ENCODE results near the gene KRTAP4-11.
"Not testable (repeated sequence)": the region's sequence is repeated elsewhere in the genome, so short reads cannot be mapped to it uniquely, and the experiment has no call there.

KRTAP4-11 gene

DNA sequence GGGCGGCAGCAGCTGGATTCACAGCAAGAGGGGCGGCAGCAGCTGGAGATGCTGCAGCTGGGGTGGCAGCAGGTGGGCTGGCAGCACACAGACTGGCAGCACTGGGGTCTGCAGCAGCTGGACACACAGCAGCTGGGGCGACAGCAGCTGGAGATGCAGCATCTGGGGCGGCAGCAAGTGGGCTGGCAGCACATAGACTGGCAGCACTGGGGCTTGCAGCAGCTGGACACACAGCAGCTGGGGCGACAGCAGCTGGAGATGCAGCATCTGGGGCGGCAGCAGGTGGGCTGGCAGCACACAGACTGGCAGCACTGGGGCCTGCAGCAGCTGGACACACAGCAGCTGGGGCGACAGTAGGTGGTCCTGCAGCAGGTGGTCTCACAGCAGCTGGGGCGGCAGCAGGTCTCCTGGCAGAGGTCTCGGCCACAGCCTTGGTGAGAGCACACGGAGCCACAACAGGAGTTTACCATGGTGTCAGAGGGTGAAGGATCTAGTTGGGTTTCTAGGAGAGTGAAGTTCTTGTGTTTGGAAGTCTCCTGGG lies at the start of gene KRTAP4-11:
Gene KRTAP4-11, minus strand, starts transcription at position 528 of the 541 bp plus-strand sequence. Its CDS starts 58 bp downstream, at position 470.
- not testable (repeated sequence) for H3K9me3 Mint-ChIP-seq; H3K4me1 Mint-ChIP-seq (ENCODE audit: low read depth); DNase-seq (ENCODE audit: low spot score); H3K27me3 Mint-ChIP-seq (ENCODE audit: low read depth); H3K36me3 Mint-ChIP-seq (ENCODE audit: low read depth); H3K4me3 Mint-ChIP-seq; H3K27ac Mint-ChIP-seq

DNA sequence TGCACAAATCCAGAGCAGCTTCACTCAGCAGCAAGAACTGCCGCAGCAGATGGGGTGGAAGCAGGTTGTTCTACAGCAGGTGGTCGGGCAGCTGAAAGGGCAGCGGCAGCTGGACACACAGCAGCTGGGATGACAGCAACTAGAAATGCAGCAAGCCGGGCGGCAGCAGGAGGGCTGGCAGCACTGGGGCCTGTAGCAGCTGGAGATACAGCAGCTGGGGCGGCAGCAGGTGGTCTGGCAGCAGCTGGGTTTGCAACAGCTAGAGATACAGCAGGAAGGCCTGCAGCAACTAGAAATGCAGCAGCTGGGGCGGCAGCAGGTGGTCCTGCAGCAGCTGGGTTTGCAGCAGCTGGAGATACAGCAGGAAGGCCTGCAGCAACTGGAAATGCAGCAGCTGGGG lies 49.4 kb upstream of the KRTAP4-11 start:
- Mint-ChIP-seq H3K36me3 (ENCODE audit: low read depth) (no peaks in the 10 kb centered on the region), H3K9me3 (no peaks in the 10 kb centered on the region), H3K4me3 (no peak overlapping the region), H3K4me1 (ENCODE audit: low read depth) (no peaks in the 10 kb centered on the region), H3K27ac (no peak overlapping the region), H3K27me3 (ENCODE audit: low read depth) (peaks cover 3% of the 10 kb centered on the region)
- DNase-seq (ENCODE audit: low spot score): no peak

DNA sequence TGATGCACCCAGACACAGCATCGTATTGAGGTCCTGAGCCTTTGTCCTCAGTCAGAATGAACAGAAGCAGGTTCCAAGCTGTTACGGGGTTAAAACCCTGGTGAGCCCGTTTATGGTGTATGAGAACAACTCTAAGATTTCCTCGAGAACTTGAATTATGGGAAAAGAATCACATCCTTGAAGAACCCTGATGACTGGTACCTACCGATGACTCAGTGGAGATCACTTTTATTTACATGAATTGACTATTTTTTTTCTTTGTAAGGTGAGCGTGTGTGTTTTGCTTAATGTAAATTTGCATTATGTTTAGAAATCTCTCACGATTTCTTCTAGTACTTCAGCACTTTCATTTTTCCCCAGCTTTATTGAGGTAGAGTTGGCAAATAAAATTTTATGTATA lies 45.7 kb upstream of the KRTAP4-11 start:
- DNase-seq (ENCODE audit: low spot score): no peak
- no peaks in the 10 kb centered on the region for H3K9me3 Mint-ChIP-seq
- no peaks in the 10 kb centered on the region for H3K4me1 Mint-ChIP-seq (ENCODE audit: low read depth)
- H3K27ac Mint-ChIP-seq: no peak overlapping the region
- H3K4me3 Mint-ChIP-seq: no peak overlapping the region
- no peaks in the 10 kb centered on the region for H3K27me3 Mint-ChIP-seq (ENCODE audit: low read depth)
- H3K36me3 Mint-ChIP-seq (ENCODE audit: low read depth): no peaks in the 10 kb centered on the region

DNA sequence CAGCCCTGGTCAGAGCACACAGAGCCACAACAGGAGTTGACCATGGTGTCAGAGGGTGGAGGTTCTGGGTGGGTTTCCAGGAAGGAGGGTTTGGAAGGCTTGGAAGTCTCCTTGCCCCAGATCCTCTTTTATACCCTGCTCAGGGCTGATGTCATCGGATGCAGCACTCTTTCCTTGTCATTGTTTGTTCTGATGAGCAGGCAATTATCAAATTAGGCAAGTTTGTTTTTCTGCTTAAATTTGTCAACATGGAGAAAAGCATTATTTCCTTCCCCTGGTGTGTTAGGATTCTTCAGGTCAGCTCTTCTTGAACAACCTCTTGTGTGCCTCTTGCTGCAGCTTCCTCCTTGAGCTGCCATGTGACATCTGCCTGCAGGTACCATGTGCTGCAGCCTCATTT lies 42.5 kb upstream of the KRTAP4-11 start, which contains the start of gene KRTAP4-4:
Gene KRTAP4-4, minus strand, starts transcription at position 101 of the 400 bp plus-strand sequence. Its CDS starts 57 bp downstream, at position 44.
- no peak for DNase-seq (ENCODE audit: low spot score)
- Mint-ChIP-seq H3K4me3 (no peak within 1 kb of the TSS), H3K4me1 (ENCODE audit: low read depth) (no peaks in the 10 kb centered on the region), H3K27me3 (ENCODE audit: low read depth) (peaks cover 2% of the 10 kb centered on the region), H3K36me3 (ENCODE audit: low read depth) (no peaks in the 10 kb centered on the region), H3K27ac (no peak within 1 kb of the TSS), H3K9me3 (no peaks in the 10 kb centered on the region)

DNA sequence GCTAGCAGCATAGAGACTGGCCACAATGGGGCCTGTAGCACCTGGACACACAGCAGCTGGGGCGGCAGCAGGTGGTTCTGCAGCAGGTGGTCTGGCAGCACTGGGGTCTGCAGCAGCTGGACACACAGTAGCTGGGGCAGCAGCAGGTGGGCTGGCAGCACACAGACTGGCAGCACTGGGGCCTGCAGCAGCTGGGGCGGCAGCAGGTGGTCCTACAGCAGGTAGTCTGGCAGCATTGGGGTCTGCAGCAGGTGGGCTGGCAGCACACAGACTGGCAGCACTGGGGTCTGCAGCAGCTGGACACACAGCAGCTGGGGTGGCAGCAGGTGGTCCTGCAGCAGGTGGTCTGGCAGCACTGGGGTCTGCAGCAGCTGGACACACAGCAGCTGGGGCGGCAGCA lies 42.0 kb upstream of the KRTAP4-11 start:
- not testable (repeated sequence) for H3K27me3 Mint-ChIP-seq (ENCODE audit: low read depth); DNase-seq (ENCODE audit: low spot score); H3K27ac Mint-ChIP-seq; H3K4me1 Mint-ChIP-seq (ENCODE audit: low read depth); H3K4me3 Mint-ChIP-seq; H3K36me3 Mint-ChIP-seq (ENCODE audit: low read depth); H3K9me3 Mint-ChIP-seq

DNA sequence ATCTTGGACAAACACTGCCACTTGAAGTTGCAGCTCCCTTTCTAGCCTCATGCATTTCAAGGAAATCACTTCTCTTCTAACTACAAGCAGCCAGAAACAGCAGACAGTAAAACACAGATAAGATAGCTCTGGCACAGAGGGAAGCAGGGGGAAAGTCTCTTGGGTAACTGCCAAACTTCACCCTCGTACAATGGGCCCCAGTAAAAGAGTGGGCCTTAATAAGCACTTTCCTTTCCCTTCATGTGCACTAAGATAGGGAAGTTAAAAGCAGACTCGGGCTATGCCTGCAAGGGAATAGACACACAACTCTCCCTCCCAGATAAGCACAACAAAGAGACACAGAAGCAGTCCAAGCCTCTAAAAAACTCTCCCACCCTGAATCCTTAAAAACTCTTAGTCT lies 35.7 kb upstream of the KRTAP4-11 start:
- DNase-seq (ENCODE audit: low spot score): no peak
- no peak overlapping the region for H3K4me3 Mint-ChIP-seq
- H3K27me3 Mint-ChIP-seq (ENCODE audit: low read depth): peaks cover 8% of the 10 kb centered on the region
- no peak overlapping the region for H3K27ac Mint-ChIP-seq
- no peaks in the 10 kb centered on the region for H3K9me3 Mint-ChIP-seq
- no peaks in the 10 kb centered on the region for H3K4me1 Mint-ChIP-seq (ENCODE audit: low read depth)
- no peaks in the 10 kb centered on the region for H3K36me3 Mint-ChIP-seq (ENCODE audit: low read depth)

DNA sequence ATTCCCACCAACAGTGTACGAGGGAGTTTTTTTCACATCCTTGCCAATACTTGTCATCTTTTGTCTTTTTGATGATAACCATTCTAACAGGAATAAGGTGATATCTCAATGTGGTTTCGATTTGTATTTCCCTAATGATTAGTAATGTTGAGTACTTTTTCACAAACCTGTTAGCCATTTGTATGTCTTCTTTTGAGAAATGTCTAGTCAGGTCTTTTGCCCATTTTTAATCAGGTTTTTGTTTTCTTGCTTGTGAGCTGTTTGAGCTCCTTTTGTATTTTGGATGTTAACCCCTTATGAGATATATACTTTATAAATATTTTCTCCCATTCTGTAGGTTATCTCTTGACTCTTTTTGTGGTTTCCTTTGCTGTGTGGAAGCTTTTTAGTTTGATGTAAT lies 33.4 kb upstream of the KRTAP4-11 start:
- Mint-ChIP-seq H3K4me3 (no peak overlapping the region), H3K27ac (no peak overlapping the region), H3K4me1 (ENCODE audit: low read depth) (no peaks in the 10 kb centered on the region), H3K36me3 (ENCODE audit: low read depth) (no peaks in the 10 kb centered on the region), H3K27me3 (ENCODE audit: low read depth) (peaks cover 9% of the 10 kb centered on the region), H3K9me3 (no peaks in the 10 kb centered on the region)
- no peak for DNase-seq (ENCODE audit: low spot score)

DNA sequence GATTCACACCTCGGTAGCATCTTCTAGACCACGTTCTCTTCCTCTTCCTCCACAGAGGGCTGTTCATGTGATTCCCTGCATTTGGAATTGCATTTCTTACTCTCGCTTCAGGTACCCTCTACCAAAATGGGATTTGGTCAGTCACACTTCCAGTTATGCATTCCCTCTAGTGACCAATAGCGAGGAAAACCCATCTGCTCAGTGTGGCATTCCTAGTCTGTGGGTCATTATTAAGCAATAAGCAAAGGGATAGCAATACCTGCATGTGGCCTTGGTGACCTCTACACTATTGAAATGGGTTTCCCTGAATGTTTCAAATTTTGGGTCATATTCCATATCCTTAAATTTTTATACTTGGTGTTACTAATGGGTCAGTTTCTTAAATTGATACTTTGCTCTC lies 31.9 kb upstream of the KRTAP4-11 start:
- Mint-ChIP-seq H3K27ac (no peak overlapping the region), H3K4me1 (ENCODE audit: low read depth) (no peaks in the 10 kb centered on the region), H3K9me3 (no peaks in the 10 kb centered on the region), H3K36me3 (ENCODE audit: low read depth) (no peaks in the 10 kb centered on the region), H3K27me3 (ENCODE audit: low read depth) (peaks cover 10% of the 10 kb centered on the region), H3K4me3 (no peak overlapping the region)
- DNase-seq (ENCODE audit: low spot score): no peak

DNA sequence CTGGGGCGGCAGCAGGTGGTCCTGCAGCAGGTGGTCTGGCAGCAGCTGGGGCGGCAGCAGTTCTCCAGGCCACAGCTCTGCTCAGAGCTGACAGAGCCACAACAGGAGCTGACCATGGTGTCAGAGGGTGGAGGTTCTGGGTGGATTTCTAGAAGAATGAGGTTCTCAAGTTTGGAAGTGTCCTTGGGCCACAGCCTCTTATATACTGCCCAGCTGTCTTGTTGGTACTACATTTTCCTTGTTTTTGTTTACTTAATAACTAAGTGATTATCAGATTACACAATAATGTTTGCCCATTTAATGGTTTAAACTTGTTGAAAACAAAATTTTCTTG lies 31.4 kb upstream of the KRTAP4-11 start, which contains the start of gene KRTAP4-5:
Gene KRTAP4-5, minus strand, starts transcription at position 174 of the 334 bp plus-strand sequence. Its CDS starts 58 bp downstream, at position 116.
- DNase-seq (ENCODE audit: low spot score): no peak
- no peaks in the 10 kb centered on the region for H3K36me3 Mint-ChIP-seq (ENCODE audit: low read depth)
- no peak within 1 kb of the TSS for H3K4me3 Mint-ChIP-seq
- no peak within 1 kb of the TSS for H3K27ac Mint-ChIP-seq
- H3K4me1 Mint-ChIP-seq (ENCODE audit: low read depth): no peaks in the 10 kb centered on the region
- peaks cover 11% of the 10 kb centered on the region for H3K27me3 Mint-ChIP-seq (ENCODE audit: low read depth)
- no peaks in the 10 kb centered on the region for H3K9me3 Mint-ChIP-seq

DNA sequence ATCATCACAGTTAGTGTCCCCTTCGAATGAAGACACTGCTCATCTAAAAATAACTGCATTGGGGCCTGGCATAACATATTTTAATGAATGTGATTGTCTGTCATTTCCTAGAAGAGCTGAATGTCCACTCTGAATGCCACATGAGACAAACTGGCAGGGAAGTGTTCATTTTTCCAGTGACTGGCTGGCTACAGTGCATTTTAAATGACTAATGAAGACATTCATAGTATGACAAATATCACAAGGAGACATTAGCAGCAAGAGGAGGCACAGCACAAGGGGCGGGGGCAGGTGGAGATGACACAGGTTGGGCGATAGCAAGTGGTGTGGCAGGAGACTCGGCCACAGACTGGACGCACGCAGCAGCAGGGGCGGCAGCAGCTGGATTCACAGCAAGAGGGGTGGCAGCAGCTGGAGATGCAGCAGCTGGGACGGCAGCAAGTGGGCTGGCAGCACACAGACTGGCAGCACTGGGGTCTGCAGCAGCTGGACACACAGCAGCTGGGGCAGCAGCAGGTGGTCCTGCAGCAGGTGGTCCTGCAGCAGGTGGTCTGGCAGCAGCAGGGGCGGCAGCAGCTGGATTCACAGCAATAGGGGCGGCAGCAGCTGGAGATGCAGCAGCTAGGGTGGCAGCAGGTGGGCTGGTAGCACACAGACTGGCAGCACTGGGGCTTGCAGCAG lies 30.9 kb upstream of the KRTAP4-11 start:
- DNase-seq (ENCODE audit: low spot score); H3K36me3 Mint-ChIP-seq (ENCODE audit: low read depth); H3K4me1 Mint-ChIP-seq (ENCODE audit: low read depth); H3K4me3 Mint-ChIP-seq; H3K9me3 Mint-ChIP-seq; H3K27ac Mint-ChIP-seq: not testable (repeated sequence)
- peaks cover 11% of the 10 kb centered on the region for H3K27me3 Mint-ChIP-seq (ENCODE audit: low read depth)

DNA sequence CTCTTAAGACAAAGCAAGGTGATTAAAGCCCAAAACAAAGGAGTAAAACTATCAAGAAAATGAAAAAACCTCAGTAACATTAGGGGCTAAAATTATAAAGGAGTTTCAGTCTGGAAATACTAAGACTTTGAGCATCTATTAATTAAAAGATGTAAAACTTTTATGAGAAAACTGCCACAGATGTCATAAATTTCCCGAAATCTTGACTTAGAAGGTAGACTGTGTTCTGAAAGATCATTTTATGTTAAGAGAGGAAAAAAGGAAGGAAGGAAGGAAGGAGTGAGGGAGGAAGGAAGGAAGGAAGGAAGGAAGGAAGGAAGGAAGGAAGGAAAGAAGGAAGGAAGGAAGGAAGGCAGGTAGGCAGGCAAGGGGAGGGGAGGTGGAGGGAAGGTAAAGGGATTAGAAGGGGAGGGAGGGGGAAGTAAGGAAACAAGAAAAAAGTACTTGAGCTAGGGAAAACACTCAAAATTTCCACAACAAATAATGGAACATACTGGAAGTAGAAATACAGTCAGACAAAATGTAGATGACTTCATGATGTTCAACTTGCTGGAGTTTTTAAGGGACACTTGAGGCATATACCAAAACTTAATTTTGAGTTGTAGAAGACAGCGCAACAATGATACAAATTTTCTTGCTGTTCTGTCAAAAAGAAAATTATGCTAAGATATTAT lies 29.5 kb upstream of the KRTAP4-11 start:
- Mint-ChIP-seq H3K36me3 (ENCODE audit: low read depth) (no peaks in the 10 kb centered on the region), H3K27ac (no peak overlapping the region), H3K27me3 (ENCODE audit: low read depth) (peaks cover 4% of the 10 kb centered on the region), H3K9me3 (peaks cover 12% of the 10 kb centered on the region), H3K4me3 (no peak overlapping the region), H3K4me1 (ENCODE audit: low read depth) (no peaks in the 10 kb centered on the region)
- no peak for DNase-seq (ENCODE audit: low spot score)

DNA sequence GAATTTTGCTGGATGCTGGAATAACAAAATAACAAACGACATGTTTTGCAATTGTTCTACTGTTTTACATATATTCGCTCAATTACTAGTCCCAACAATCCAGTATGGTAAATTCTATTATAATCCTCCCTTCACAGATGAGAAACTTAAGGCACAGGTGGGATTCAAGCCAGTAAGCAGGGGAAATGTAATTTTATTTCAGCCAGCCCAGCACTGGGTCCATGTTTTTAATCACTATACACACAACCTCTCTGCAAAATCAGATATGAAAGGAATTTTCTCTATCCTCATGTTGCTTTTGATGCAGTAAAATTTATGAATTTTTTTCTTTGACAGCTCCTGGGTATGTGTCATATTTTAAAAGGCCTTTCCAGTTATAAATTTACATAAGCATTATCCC lies 27.1 kb upstream of the KRTAP4-11 start:
- H3K4me1 Mint-ChIP-seq (ENCODE audit: low read depth): no peaks in the 10 kb centered on the region
- no peaks in the 10 kb centered on the region for H3K36me3 Mint-ChIP-seq (ENCODE audit: low read depth)
- peaks cover 4% of the 10 kb centered on the region for H3K27me3 Mint-ChIP-seq (ENCODE audit: low read depth)
- peaks cover 26% of the 10 kb centered on the region for H3K9me3 Mint-ChIP-seq
- DNase-seq (ENCODE audit: low spot score): no peak
- no peak overlapping the region for H3K4me3 Mint-ChIP-seq
- H3K27ac Mint-ChIP-seq: no peak overlapping the region

DNA sequence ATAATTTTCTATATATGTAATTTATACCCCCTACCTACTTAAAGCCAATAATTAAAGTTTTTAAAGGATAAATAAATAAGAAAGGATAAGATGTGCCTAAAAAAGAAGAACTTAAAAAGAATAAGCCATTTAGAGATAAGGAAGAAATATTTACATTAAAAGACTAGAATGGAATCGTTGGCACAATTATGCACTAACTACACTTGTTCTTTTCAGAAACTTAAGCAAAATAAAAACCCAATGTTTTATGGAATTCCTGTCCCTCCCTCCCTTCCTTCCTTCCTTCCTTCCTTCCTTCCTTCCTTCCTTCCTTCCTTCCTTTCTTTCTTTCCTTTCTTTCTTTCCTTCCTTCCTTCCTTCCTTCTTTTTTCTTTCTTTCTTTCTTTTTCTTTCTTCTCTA lies 26.7 kb upstream of the KRTAP4-11 start:
- Mint-ChIP-seq H3K4me3 (no peak overlapping the region), H3K27ac (no peak overlapping the region), H3K9me3 (peaks cover 26% of the 10 kb centered on the region), H3K27me3 (ENCODE audit: low read depth) (peaks cover 4% of the 10 kb centered on the region), H3K4me1 (ENCODE audit: low read depth) (no peaks in the 10 kb centered on the region), H3K36me3 (ENCODE audit: low read depth) (no peaks in the 10 kb centered on the region)
- DNase-seq (ENCODE audit: low spot score): no peak

DNA sequence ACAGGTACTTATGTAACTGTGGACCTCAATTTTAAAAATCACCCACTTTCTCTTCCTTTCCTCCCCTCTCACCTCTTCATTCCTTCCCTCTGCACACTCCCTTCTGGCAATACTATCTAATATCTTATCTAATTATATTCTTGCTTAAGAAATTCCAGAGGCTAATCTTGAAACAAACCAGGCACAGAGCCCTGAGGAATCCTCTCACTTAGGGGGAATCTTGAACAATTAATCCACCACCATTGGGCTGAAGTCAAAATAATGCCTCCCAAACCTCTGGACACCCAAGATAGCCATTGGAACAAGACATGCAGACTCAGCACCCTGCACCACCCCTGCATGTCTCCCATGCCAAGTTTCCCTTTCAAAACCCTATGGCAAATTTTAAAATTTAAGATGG lies 23.2 kb upstream of the KRTAP4-11 start:
- H3K4me1 Mint-ChIP-seq (ENCODE audit: low read depth): no peaks in the 10 kb centered on the region
- H3K4me3 Mint-ChIP-seq: no peak overlapping the region
- no peaks in the 10 kb centered on the region for H3K36me3 Mint-ChIP-seq (ENCODE audit: low read depth)
- no peak overlapping the region for H3K27ac Mint-ChIP-seq
- peaks cover 2% of the 10 kb centered on the region for H3K27me3 Mint-ChIP-seq (ENCODE audit: low read depth)
- DNase-seq (ENCODE audit: low spot score): no peak
- H3K9me3 Mint-ChIP-seq: peaks cover 35% of the 10 kb centered on the region

Data from T-helper 2 cell treated with Interferon-gamma antibody and Interleukin-4, amounts not matched to agents 5 μg/mL and 100 μg/mL, for 36 hours (primary cell).